ENCODE measurements around the gene CD300LF. TPM values are rescaled to one million over a fixed set of nuclear protein-coding genes. Genes with fewer than 3 reads are reported as not detected.

Gene CD300LF
- total RNA-seq, 2 donors from 2014 or later: 0.59 to 1.2 TPM

GRCh38 chr17:74647871-74648672 is 64.7 kb downstream of the CD300LF start:
- Histone ChIP-seq H3K36me3 (no peaks in the 10 kb centered on the region), H3K27me3 (replicated peaks; ENCODE audit: insufficient read depth) (peaks cover 5% of the 10 kb centered on the region), H3K4me1 (replicated peaks) (no peaks in the 10 kb centered on the region), H3K27ac (no peak overlapping the region), H3K9me3 (no peaks in the 10 kb centered on the region), H3K4me3 (no peak overlapping the region)
- 75% methylated on average over 9 of the region's 9 CpGs for WGBS
- intact Hi-C loops (cut with DNase I): no loop called here
- no peak for DNase-seq (ENCODE audit: low spot score)
- TF ChIP-seq POLR2AphosphoS5 (IDR thresholded peaks at IDR 0.05) (no peak), POLR2A (IDR thresholded peaks at IDR 0.05) (no peak), CTCF (IDR thresholded peaks at IDR 0.05) (no peak)

- intact Hi-C loops (cut with DNase I): no loop called here
- H3K4me1 ChIP-seq (replicated peaks): no peaks in the 10 kb centered on the region
- no peak overlapping the region for H3K4me3 ChIP-seq
- H3K27me3 ChIP-seq (replicated peaks; ENCODE audit: insufficient read depth): peaks cover 4% of the 10 kb centered on the region
- no peak for DNase-seq (ENCODE audit: low spot score)
- TF ChIP-seq CTCF (IDR thresholded peaks at IDR 0.05) (no peak), POLR2A (IDR thresholded peaks at IDR 0.05) (no peak), POLR2AphosphoS5 (IDR thresholded peaks at IDR 0.05) (no peak)
- no peak overlapping the region for H3K27ac ChIP-seq
- 58% methylated on average over 3 of the region's 3 CpGs for WGBS
- H3K36me3 ChIP-seq: no peaks in the 10 kb centered on the region
- H3K9me3 ChIP-seq: no peaks in the 10 kb centered on the region
These were observed 66.5 kb downstream of the CD300LF start for GRCh38 chr17:74646231-74646630.

- Histone ChIP-seq H3K36me3 (no peaks in the 10 kb centered on the region), H3K27ac (no peak overlapping the region), H3K9me3 (no peaks in the 10 kb centered on the region), H3K4me1 (replicated peaks) (no peaks in the 10 kb centered on the region), H3K27me3 (replicated peaks; ENCODE audit: insufficient read depth) (no peaks in the 10 kb centered on the region), H3K4me3 (no peak overlapping the region)
- TF ChIP-seq POLR2AphosphoS5 (IDR thresholded peaks at IDR 0.05) (no peak), CTCF (IDR thresholded peaks at IDR 0.05) (no peak), POLR2A (IDR thresholded peaks at IDR 0.05) (no peak)
- DNase-seq (ENCODE audit: low spot score): no peak
- WGBS: 77% methylated on average over 2 of the region's 2 CpGs
- intact Hi-C loops (cut with DNase I): no loop called here
These were observed 67.7 kb downstream of the CD300LF start for GRCh38 chr17:74645010-74645409.

- Histone ChIP-seq H3K36me3 (no peaks in the 10 kb centered on the region), H3K4me3 (no peak overlapping the region), H3K4me1 (replicated peaks) (no peaks in the 10 kb centered on the region), H3K27me3 (replicated peaks; ENCODE audit: insufficient read depth) (no peaks in the 10 kb centered on the region), H3K27ac (no peak overlapping the region), H3K9me3 (no peaks in the 10 kb centered on the region)
- TF ChIP-seq CTCF (IDR thresholded peaks at IDR 0.05) (no peak), POLR2AphosphoS5 (IDR thresholded peaks at IDR 0.05) (no peak), POLR2A (IDR thresholded peaks at IDR 0.05) (no peak)
- intact Hi-C loops (cut with DNase I): no loop called here
- DNase-seq (ENCODE audit: low spot score): no peak
- 80% methylated on average over 2 of the region's 2 CpGs for WGBS
These were observed 68.3 kb downstream of the CD300LF start for GRCh38 chr17:74644419-74644818.

Small RNAs within 50 kb of the gene (microRNA-seq; reads per million reads assigned to microRNA genes)
- 29.4 reads per million, percentile 61 among the genes with 10 or more reads in this experiment for gene MIR3615

Other genes starting within 250 kb of the CD300LF start
- 1 to 10 TPM; 2.1 to 4.1 TPM for gene CD300A, start 246.3 kb downstream of the CD300LF start, total RNA-seq
- gene CD300LB, start 181.4 kb downstream of the CD300LF start, total RNA-seq: under 1 TPM; 0.64 to 0.80 TPM
- gene CD300C, start 166.8 kb downstream of the CD300LF start, total RNA-seq: 1 to 10 TPM in 1 of 2 donors, not detected in 1; 1.5 TPM
- not detected for gene CD300H, start 145.4 kb downstream of the CD300LF start, total RNA-seq
- gene CD300LD, start 120.6 kb downstream of the CD300LF start, total RNA-seq: not detected
- gene CD300E, start 89.2 kb downstream of the CD300LF start, total RNA-seq: under 1 TPM in 1 of 2 donors, not detected in 1; 0.45 TPM
- gene RAB37, start 24.3 kb upstream of the CD300LF start, total RNA-seq: 1 to 10 TPM; 1.6 to 2.2 TPM
- gene NHERF1, start 35.7 kb upstream of the CD300LF start, total RNA-seq: 100 to 1,000 TPM in 1 of 2 donors, 10 to 100 TPM in 1; 84.1 to 133 TPM
- gene NAT9, start 63.4 kb upstream of the CD300LF start, total RNA-seq: 10 to 100 TPM; 29.6 to 49.3 TPM
- 1 to 10 TPM in 1 of 2 donors, not detected in 1; 3.6 TPM for gene GRIN2C, start 147.0 kb upstream of the CD300LF start, total RNA-seq
- 100 to 1,000 TPM in 1 of 2 donors, 10 to 100 TPM in 1; 24.6 to 182 TPM for gene FDXR, start 160.1 kb upstream of the CD300LF start, total RNA-seq
- gene FADS6, start 180.7 kb upstream of the CD300LF start, total RNA-seq: not detected
- gene USH1G, start 210.3 kb upstream of the CD300LF start, total RNA-seq: 1 to 10 TPM in 1 of 2 donors, not detected in 1; 1.1 TPM
- gene OTOP2, start 211.3 kb upstream of the CD300LF start, total RNA-seq: under 1 TPM in 1 of 2 donors, not detected in 1; 0.85 TPM
- not detected for gene OTOP3, start 223.0 kb upstream of the CD300LF start, total RNA-seq

Measured in prostate gland (tissue), 2 donors.